ACC112 (cell line): ENCODE measurements around the gene BTNL3.
A peak's percentile ranks its signal among the peaks of the same experiment; 100 is the strongest.

ENCODE experiments used
- H2AFZ ChIP-seq: fragments of 200-600 bp; sonication (generic); one replicate; pipeline ENCODE4 v1.6.0; 2017; ENCODE audit warnings: antibody characterized with exemption, low read length; ENCODE audit not compliant: unreplicated experiment
- H3K27ac ChIP-seq: fragments of 200-600 bp; sonication (generic); 2 replicates; pipeline ENCODE4 v1.5.1; 2014; ENCODE audit warnings: low read depth, mild to moderate bottlenecking, antibody characterized with exemption, low read length, moderate library complexity
- H3K27me3 ChIP-seq: fragments of 200-600 bp; sonication (generic); 2 replicates; pipeline ENCODE4 v1.6.1; 2014; ENCODE audit warnings: mild to moderate bottlenecking, antibody characterized with exemption, low read length, moderate library complexity, mixed read lengths; ENCODE audit not compliant: insufficient read depth
- H3K36me3 ChIP-seq: fragments of 200-600 bp; sonication (generic); 2 replicates; pipeline ENCODE4 v1.6.1; 2016; ENCODE audit warnings: mild to moderate bottlenecking, antibody characterized with exemption, low read length, moderate library complexity, mixed read lengths; ENCODE audit not compliant: insufficient read depth
- H3K4me1 ChIP-seq: fragments of 200-600 bp; sonication (generic); one replicate; pipeline ENCODE4 v1.6.1; 2016; ENCODE audit warnings: low read length, mixed read lengths; ENCODE audit not compliant: insufficient read depth, unreplicated experiment, control insufficient read depth
- H3K4me3 ChIP-seq: fragments of 200-600 bp; sonication (generic); 2 replicates; pipeline ENCODE4 v1.5.1; 2014; ENCODE audit warnings: mild to moderate bottlenecking, low read depth, low read length
- H3K79me2 ChIP-seq: fragments of 200-600 bp; sonication (generic); one replicate; pipeline ENCODE4 v1.6.0; 2016; ENCODE audit warnings: low read length; ENCODE audit not compliant: control insufficient read depth, unreplicated experiment, insufficient read depth

BTNL3 gene

GRCh38 chr5:181047921-181048320 lies 59.3 kb downstream of the BTNL3 start:
- H3K27ac ChIP-seq: no peak overlapping the region
- H3K4me1 ChIP-seq: peaks cover 6% of the 10 kb centered on the region
- peaks cover 75% of the 10 kb centered on the region for H3K27me3 ChIP-seq

GRCh38 chr5:181050016-181050415 lies 61.4 kb downstream of the BTNL3 start:
- Histone ChIP-seq H2AFZ (no peak overlapping the region), H3K27me3 (peaks cover 82% of the 10 kb centered on the region), H3K4me1 (no peaks in the 10 kb centered on the region), H3K36me3 (no peaks in the 10 kb centered on the region), H3K27ac (no peak overlapping the region), H3K79me2 (no peaks in the 10 kb centered on the region), H3K4me3 (no peak overlapping the region)

More at GRCh38 chr5:181047921-181048320, 59.3 kb downstream of the BTNL3 start:
- H3K4me3 ChIP-seq: no peak overlapping the region
- no peaks in the 10 kb centered on the region for H3K79me2 ChIP-seq
- H2AFZ ChIP-seq: no peak overlapping the region
- H3K36me3 ChIP-seq: no peaks in the 10 kb centered on the region

- Histone ChIP-seq H3K4me3 (peak overlapping the region; percentile 64), H2AFZ (peak overlapping the region; percentile 52), H3K27me3 (peaks cover 93% of the 10 kb centered on the region), H3K27ac (no peak overlapping the region), H3K36me3 (no peaks in the 10 kb centered on the region), H3K4me1 (no peaks in the 10 kb centered on the region), H3K79me2 (no peaks in the 10 kb centered on the region)
These were observed 63.4 kb downstream of the BTNL3 start for GRCh38 chr5:181051841-181052671.

GRCh38 chr5:181052672-181053487 lies 64.2 kb downstream of the BTNL3 start:
- H3K79me2 ChIP-seq: no peaks in the 10 kb centered on the region
- H3K27me3 ChIP-seq: peaks cover 93% of the 10 kb centered on the region
- peak overlapping the region; percentile 52 for H2AFZ ChIP-seq
- H3K4me1 ChIP-seq: no peaks in the 10 kb centered on the region
- peak overlapping the region; percentile 65 for H3K4me3 ChIP-seq
- no peaks in the 10 kb centered on the region for H3K36me3 ChIP-seq
- H3K27ac ChIP-seq: no peak overlapping the region

- Histone ChIP-seq H3K27ac (no peak overlapping the region), H2AFZ (no peak overlapping the region)
These were observed 65.0 kb downstream of the BTNL3 start for GRCh38 chr5:181053488-181054121.

GRCh38 chr5:181054138-181054537 lies 65.5 kb downstream of the BTNL3 start:
- Histone ChIP-seq H3K4me1 (no peaks in the 10 kb centered on the region), H3K27ac (no peak overlapping the region), H3K36me3 (no peaks in the 10 kb centered on the region), H3K79me2 (no peaks in the 10 kb centered on the region), H3K4me3 (no peak overlapping the region), H2AFZ (no peak overlapping the region), H3K27me3 (peaks cover 97% of the 10 kb centered on the region)

More at GRCh38 chr5:181053488-181054121, 65.0 kb downstream of the BTNL3 start:
- no peaks in the 10 kb centered on the region for H3K36me3 ChIP-seq
- H3K27me3 ChIP-seq: peaks cover 95% of the 10 kb centered on the region
- H3K4me3 ChIP-seq: peak overlapping the region; percentile 65
- H3K4me1 ChIP-seq: no peaks in the 10 kb centered on the region
- H3K79me2 ChIP-seq: no peaks in the 10 kb centered on the region

GRCh38 chr5:181054871-181055459 lies 66.3 kb downstream of the BTNL3 start:
- Histone ChIP-seq H3K36me3 (no peaks in the 10 kb centered on the region), H3K4me3 (no peak overlapping the region), H2AFZ (no peak overlapping the region), H3K27me3 (peaks cover 97% of the 10 kb centered on the region), H3K79me2 (no peaks in the 10 kb centered on the region), H3K27ac (no peak overlapping the region), H3K4me1 (no peaks in the 10 kb centered on the region)
